SK-N-SH (cell line): ENCODE data around the gene GULP1. TPM values are rescaled to one million over a fixed set of nuclear protein-coding genes. Genes with fewer than 3 reads are reported as not detected.

ENCODE experiments used
- CTCF ChIA-PET: fragments of 300-600, 350-600 bp; formaldehyde crosslinking; extraction: SDS; loops from one replicate; lab custom pipeline; 2021; lab: Yijun Ruan, JAX
- POLR2A ChIA-PET: fragments of 350-600 bp; sonication (Branson Sonifier 250); formaldehyde crosslinking; extraction: SDS; loops from one replicate; lab custom pipeline; 2020; ENCODE audit warnings: antibody characterized with exemption, inconsistent platforms; lab: Yijun Ruan, JAX
- DNase-seq: peaks from one replicate; pipeline ENCODE4 v3.0.0; 2012
- H2AFZ ChIP-seq: fragments of 200-600 bp; sonication (generic); 2 replicates; pipeline ENCODE4 v1.8.1; 2016; ENCODE audit warnings: antibody characterized with exemption, mild to moderate bottlenecking, low read depth
- H3F3A ChIP-seq: fragments of 200-600 bp; sonication (generic); replicated peaks from 2 replicates; pipeline ENCODE3; 2016; ENCODE audit warnings: antibody characterized with exemption, mild to moderate bottlenecking; ENCODE audit not compliant: insufficient read depth
- H3K27ac ChIP-seq, 2 experiments: fragments of 200-500 bp in 1 of 2; fragments of 200-600 bp in 1 of 2; sonication (Bioruptor generic) in 1 of 2; sonication (generic), shearing (Covaris generic) in 1 of 2; 2 replicates each; pipeline versions ENCODE4 v1.5.1 to v1.6.1; 2014 to 2016; ENCODE audit warnings: low read depth in 2 of 2, inconsistent platforms in 1 of 2, low read length in 1 of 2, mild to moderate bottlenecking in 1 of 2, mixed read lengths in 1 of 2
- H3K27me3 ChIP-seq: fragments of 200-600 bp; sonication (generic), shearing (Covaris generic); 2 replicates; pipeline ENCODE4 v1.6.1; 2016; ENCODE audit warnings: mixed run types; ENCODE audit not compliant: insufficient read depth
- H3K36me3 ChIP-seq, 2 experiments: fragments of 200-500 bp in 1 of 2; fragments of 200-600 bp in 1 of 2; sonication (Bioruptor generic) in 1 of 2; sonication (generic) in 1 of 2; replicated peaks in 1 of 2; 2 replicates each; pipeline versions ENCODE3 to v1.5.1; 2014 to 2016; ENCODE audit warnings: low read length in 1 of 2, mild to moderate bottlenecking in 1 of 2; ENCODE audit not compliant: insufficient read depth in 2 of 2, control insufficient read depth in 1 of 2
- H3K4me1 ChIP-seq, 2 experiments: fragments of 200-500 bp in 1 of 2; fragments of 200-600 bp in 1 of 2; sonication (Bioruptor generic) in 1 of 2; sonication (generic), shearing (Covaris generic) in 1 of 2; 2 replicates each; pipeline versions ENCODE4 v1.5.1 to v1.6.1; 2014 to 2016; ENCODE audit warnings: low read depth in 1 of 2, low read length in 1 of 2, mixed run types in 1 of 2; ENCODE audit not compliant: insufficient read depth in 2 of 2, control insufficient read depth in 1 of 2
- H3K4me2 ChIP-seq: fragments of 200-600 bp; sonication (generic), shearing (Covaris generic); 2 replicates; pipeline ENCODE4 v1.6.1; 2017; ENCODE audit warnings: mixed run types
- H3K4me3 ChIP-seq, 2 experiments: fragments of 200-500 bp in 1 of 2; fragments of 200-600 bp in 1 of 2; sonication (Bioruptor generic) in 1 of 2; sonication (generic), shearing (Covaris generic) in 1 of 2; 2 replicates each; pipeline versions ENCODE4 v1.5.1 to v1.8.1; 2014 to 2016; ENCODE audit warnings: low read depth in 2 of 2, inconsistent platforms in 1 of 2, low read length in 1 of 2, mild to moderate bottlenecking in 1 of 2, mixed read lengths in 1 of 2, moderate library complexity in 1 of 2
- H3K79me2 ChIP-seq: fragments of 200-600 bp; sonication (generic); 2 replicates; pipeline ENCODE4 v1.8.1; 2017; ENCODE audit warnings: mild to moderate bottlenecking; ENCODE audit not compliant: insufficient read depth
- H3K9ac ChIP-seq: fragments of 200-600 bp; sonication (generic); 2 replicates; pipeline ENCODE4 v1.6.1; 2017; ENCODE audit warnings: mixed run types
- H3K9me2 ChIP-seq: fragments of 200-600 bp; sonication (generic); 2 replicates; pipeline ENCODE4 v1.6.1; 2017; ENCODE audit warnings: mixed run types
- H3K9me3 ChIP-seq: fragments of 200-600 bp; sonication (generic); 2 replicates; pipeline ENCODE4 v1.6.1; 2017; ENCODE audit warnings: mixed run types, mild to moderate bottlenecking, moderate library complexity
- H4K20me1 ChIP-seq: fragments of 200-600 bp; sonication (generic); 2 replicates; pipeline ENCODE4 v1.6.1; 2017; ENCODE audit warnings: mild to moderate bottlenecking, mixed run types; ENCODE audit not compliant: insufficient read depth
- CTCF ChIP-seq: fragments of 200-600 bp; sonication (generic); IDR thresholded peaks from 2 replicates; pipeline ENCODE4 v1.6.1; 2017; ENCODE audit warnings: antibody characterized with exemption, mild to moderate bottlenecking, moderate library complexity
- EP300 ChIP-seq, 2 experiments: IDR thresholded peaks; 2 replicates each; pipeline versions ENCODE4 v1.4.0 to v1.6.1; 2012; ENCODE audit warnings: borderline replicate concordance in 1 of 2, low read depth in 1 of 2, low read length in 1 of 2
- FOXJ3 ChIP-seq: sonication (generic); formaldehyde crosslinking; IDR thresholded peaks from 2 replicates; pipeline ENCODE4 v1.5.1; 2020; ENCODE audit warnings: mild to moderate bottlenecking, missing genetic modification reagents
- FOXM1 ChIP-seq: IDR thresholded peaks from 2 replicates; pipeline ENCODE4 v1.4.0; 2012; ENCODE audit warnings: low read depth, mild to moderate bottlenecking
- MEF2A ChIP-seq: IDR thresholded peaks from 2 replicates; pipeline ENCODE4 v1.4.0; 2012; ENCODE audit warnings: low read depth, borderline replicate concordance
- POLR2AphosphoS5 ChIP-seq: IDR thresholded peaks from 2 replicates; pipeline ENCODE4 v1.6.1; 2012; ENCODE audit warnings: low read depth, low read length
- SIN3A ChIP-seq: IDR thresholded peaks from 2 replicates; pipeline ENCODE4 v1.6.1; 2012; ENCODE audit warnings: low read depth, mild to moderate bottlenecking, low read length, moderate library complexity, borderline replicate concordance
- SMC3 ChIP-seq: IDR thresholded peaks from 2 replicates; pipeline ENCODE4 v1.6.1; 2012; ENCODE audit warnings: low read depth, low read length, improper control_type of control experiment
- TCF12 ChIP-seq: IDR thresholded peaks from 2 replicates; pipeline ENCODE4 v1.4.0; 2012
- TEAD4 ChIP-seq: IDR thresholded peaks from 2 replicates; pipeline ENCODE4 v1.4.0; 2012; ENCODE audit warnings: mild to moderate bottlenecking, borderline replicate concordance; ENCODE audit not compliant: insufficient read depth
- USF1 ChIP-seq: IDR thresholded peaks from 2 replicates; pipeline ENCODE4 v1.4.0; 2012; ENCODE audit warnings: low read depth, borderline replicate concordance
- WGBS: methylation state at CpG from one replicate; pipeline ENCODE4 v1.1.6; 2017; ENCODE audit warnings: low lambda C conversion rate; 5-methylcytosine and 5-hydroxymethylcytosine counted together
- polyA plus RNA-seq, 3 experiments: library from polyadenylated mRNA; depleted of rRNA; stranded (reverse); fragments of >200 nt; gene quantifications; 2 replicates each; pipeline ENCODE4 v1.2.3, GENCODE V29; 2012
- TF ChIP-seq, protein P1 (sequence below): IDR thresholded peaks from 2 replicates; pipeline ENCODE4; 2012

The GULP1 gene
- polyA plus RNA-seq, 1 of the 3 experiments (the other 2 are of a cell fraction), result 33.8 TPM

DNA sequence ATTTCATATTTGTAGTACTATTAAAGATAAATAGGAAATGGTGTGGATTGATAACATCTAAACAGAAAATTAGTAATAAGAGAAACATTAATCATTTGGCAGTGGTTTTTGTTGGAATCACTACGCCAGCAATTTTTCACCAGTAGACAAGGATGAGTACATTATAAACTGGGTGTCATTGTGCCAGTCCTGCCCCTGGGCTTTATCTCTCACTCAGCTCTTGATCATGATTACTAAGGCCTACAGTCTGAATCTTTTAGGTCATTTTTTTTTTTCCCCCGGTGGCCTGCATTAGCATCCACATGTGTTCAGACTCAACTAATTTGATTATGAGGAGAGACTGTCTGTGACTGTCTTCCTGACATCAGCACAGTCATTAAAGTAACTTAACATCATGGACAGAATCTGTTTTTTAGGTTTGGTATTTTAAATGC is 16.2 kb downstream of the GULP1 start (continued):
- TF ChIP-seq POLR2AphosphoS5 (peak; percentile 76; the same call in 1 of the 2 replicates), SMC3 (peak; percentile 20; the same call in 1 of the 2 replicates), FOXM1 (peak; percentile 41; the same call in 1 of the 2 replicates), EP300 (IDR thresholded peaks at IDR 0.05; ENCODE audit: borderline replicate concordance in 1 of 2, low read depth in 1 of 2, low read length in 1 of 2) (peak; percentile 75 to 95), SIN3A (peak; percentile 42; the same call in 1 of the 2 replicates), USF1 (no peak)
- TF ChIP-seq, protein P1, sequence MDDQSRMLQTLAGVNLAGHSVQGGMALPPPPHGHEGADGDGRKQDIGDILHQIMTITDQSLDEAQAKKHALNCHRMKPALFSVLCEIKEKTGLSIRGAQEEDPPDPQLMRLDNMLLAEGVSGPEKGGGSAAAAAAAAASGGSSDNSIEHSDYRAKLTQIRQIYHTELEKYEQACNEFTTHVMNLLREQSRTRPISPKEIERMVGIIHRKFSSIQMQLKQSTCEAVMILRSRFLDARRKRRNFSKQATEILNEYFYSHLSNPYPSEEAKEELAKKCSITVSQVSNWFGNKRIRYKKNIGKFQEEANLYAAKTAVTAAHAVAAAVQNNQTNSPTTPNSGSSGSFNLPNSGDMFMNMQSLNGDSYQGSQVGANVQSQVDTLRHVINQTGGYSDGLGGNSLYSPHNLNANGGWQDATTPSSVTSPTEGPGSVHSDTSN, result peak; percentile 85

- Histone ChIP-seq H3K9me2 (no peaks in the 10 kb centered on the region), H3F3A (peaks cover 30% of the 10 kb centered on the region), H2AFZ (no peak overlapping the region), H3K36me3 (no peaks in the 10 kb centered on the region), H3K9me3 (no peaks in the 10 kb centered on the region), H3K4me1 (peaks cover 34 to 38% of the 10 kb centered on the region in 2 experiments), H3K4me2 (peak overlapping the region; percentile 29; the same call in 1 of the 2 replicates), H3K27me3 (no peaks in the 10 kb centered on the region), H3K9ac (peak overlapping the region; percentile 17), H3K4me3 (no peak overlapping the region), H3K79me2 (peaks cover 87% of the 10 kb centered on the region), H3K27ac (peak overlapping the region; percentile 67 to 99), H4K20me1 (no peaks in the 10 kb centered on the region)
- 56% methylated on average over 2 of the region's 2 CpGs for WGBS
- ChIA-PET CTCF (interaction anchor here (1.2 to 2.4 kb wide), 4 partner anchors 10 to 305 kb away, joined by 3 to 14 read pairs (median 9); partner anchors contain the start of gene GULP1), POLR2A (interaction anchor here (1.2 to 1.6 kb wide), 3 partner anchors 14 to 313 kb away, joined by 3 to 9 read pairs (median 5); no protein-coding TSS in a partner anchor)
- DNase-seq, result no peak
- TF ChIP-seq SMC3, result no peak
These were observed 16.8 kb downstream of the GULP1 start for GRCh38 chr2:188308483-188308882.

GRCh38 chr2:188309364-188309763 is 17.7 kb downstream of the GULP1 start:
- H3K4me3 ChIP-seq, result no peak overlapping the region
- H3F3A ChIP-seq, result peaks cover 27% of the 10 kb centered on the region
- H3K79me2 ChIP-seq, result peaks cover 87% of the 10 kb centered on the region
- no peak overlapping the region for H3K9ac ChIP-seq
- no peaks in the 10 kb centered on the region for H4K20me1 ChIP-seq
- no peak for DNase-seq
- POLR2A ChIA-PET, result no interaction called here
- H3K4me1 ChIP-seq, result peaks cover 28 to 35% of the 10 kb centered on the region in 2 experiments
- peak overlapping the region in 1 of 2 experiments; percentile 99; a peak in 2 of 4 replicates for H3K27ac ChIP-seq
- H3K9me2 ChIP-seq, result no peaks in the 10 kb centered on the region
- 92% methylated on average over 4 of the region's 4 CpGs for WGBS
- TF ChIP-seq FOXJ3 (CRISPR knock-in tag) (no peak), EP300 (IDR thresholded peaks at IDR 0.05; ENCODE audit: borderline replicate concordance in 1 of 2, low read depth in 1 of 2, low read length in 1 of 2) (no peak), MEF2A (no peak), TCF12 (no peak), POLR2AphosphoS5 (no peak), CTCF (no peak), SMC3 (no peak), TEAD4 (no peak)
- TF ChIP-seq, protein P1, result no peak
- H3K27me3 ChIP-seq, result no peaks in the 10 kb centered on the region
- CTCF ChIA-PET, result interaction anchor here (0.7 to 2.4 kb wide), 5 partner anchors 9 to 729 kb away, joined by 3 to 14 read pairs (median 7); partner anchors contain the start of gene GULP1
- H2AFZ ChIP-seq, result no peak overlapping the region
- no peaks in the 10 kb centered on the region for H3K36me3 ChIP-seq
- no peaks in the 10 kb centered on the region for H3K9me3 ChIP-seq
- no peak overlapping the region for H3K4me2 ChIP-seq
